Mesenchymal stem cell (in vitro differentiated cells and primary cell): ENCODE results near the gene CLTCL1.

Source experiments
- DNase-seq: peaks from one replicate; pipeline ENCODE4 v3.0.0-alpha.2; 2013
- H2AFZ ChIP-seq: one replicate; pipeline ENCODE4 v1.6.1; 2013; ENCODE audit warnings: low read depth, mild to moderate bottlenecking, control low read depth, inconsistent platforms, low read length, moderate library complexity
- H2AK5ac ChIP-seq: 2 replicates; pipeline ENCODE4 v1.6.1; 2013; ENCODE audit warnings: low read length, moderate library complexity, mild to moderate bottlenecking, inconsistent platforms; ENCODE audit not compliant: severe bottlenecking
- H2BK120ac ChIP-seq: one replicate; pipeline ENCODE4 v1.6.1; 2013; ENCODE audit warnings: low read depth, mild to moderate bottlenecking, inconsistent platforms, low read length, moderate library complexity
- H2BK12ac ChIP-seq, 2 experiments: one replicate each; pipeline ENCODE4 v1.6.1; 2013; ENCODE audit warnings: inconsistent platforms in 2 of 2, low read length in 2 of 2, mild to moderate bottlenecking in 2 of 2, moderate library complexity in 2 of 2, control low read depth in 1 of 2
- H2BK15ac ChIP-seq: one replicate; pipeline ENCODE4 v1.6.1; 2013; ENCODE audit warnings: mild to moderate bottlenecking, low read depth, inconsistent platforms; ENCODE audit not compliant: poor library complexity, severe bottlenecking
- H2BK5ac ChIP-seq: 2 replicates; pipeline ENCODE4 v1.6.1; 2013; ENCODE audit warnings: low read depth, mild to moderate bottlenecking, low read length, control low read depth, inconsistent platforms; ENCODE audit not compliant: poor library complexity, severe bottlenecking
- H3K14ac ChIP-seq, 2 experiments: one replicate each; pipeline ENCODE4 v1.6.1; 2013; ENCODE audit warnings: inconsistent platforms in 2 of 2, low read length in 2 of 2, control low read depth in 1 of 2, mild to moderate bottlenecking in 1 of 2, moderate library complexity in 1 of 2
- H3K18ac ChIP-seq, 2 experiments: one replicate each; pipeline ENCODE4 v1.6.1; 2013; ENCODE audit warnings: inconsistent platforms in 2 of 2, low read length in 2 of 2, control low read depth in 1 of 2, low read depth in 1 of 2, mild to moderate bottlenecking in 1 of 2
- H3K23ac ChIP-seq, 2 experiments: one replicate each; pipeline ENCODE4 v1.6.1; 2013; ENCODE audit warnings: inconsistent platforms in 2 of 2, low read length in 2 of 2, mild to moderate bottlenecking in 2 of 2, moderate library complexity in 2 of 2, control low read depth in 1 of 2
- H3K27ac ChIP-seq: 2 replicates; pipeline ENCODE4 v1.5.1; 2013; ENCODE audit warnings: mild to moderate bottlenecking, moderate library complexity, low read length, control low read depth, inconsistent platforms; ENCODE audit not compliant: poor library complexity, severe bottlenecking
- H3K27me3 ChIP-seq, 2 experiments: 2 replicates each; pipeline versions ENCODE4 v1.6.1 to v1.7.0; 2013; ENCODE audit warnings: low read length in 2 of 2, mild to moderate bottlenecking in 2 of 2, moderate library complexity in 2 of 2, control low read depth in 1 of 2, inconsistent platforms in 1 of 2; ENCODE audit not compliant: control insufficient read depth in 1 of 2, insufficient read depth in 1 of 2
- H3K36me3 ChIP-seq, 2 experiments: 2 replicates each; pipeline versions ENCODE4 v1.6.1 to v1.7.0; 2013; ENCODE audit warnings: low read length in 2 of 2, control low read depth in 1 of 2, inconsistent platforms in 1 of 2, low read depth in 1 of 2, mild to moderate bottlenecking in 1 of 2; ENCODE audit not compliant: insufficient read depth in 2 of 2, control insufficient read depth in 1 of 2
- H3K4ac ChIP-seq, 2 experiments: one replicate each; pipeline ENCODE4 v1.6.1; 2013; ENCODE audit warnings: inconsistent platforms in 2 of 2, low read length in 2 of 2, mild to moderate bottlenecking in 2 of 2, moderate library complexity in 2 of 2, control low read depth in 1 of 2, low read depth in 1 of 2
- H3K4me1 ChIP-seq: 2 replicates; pipeline ENCODE4 v1.6.1; 2013; ENCODE audit warnings: low read depth, low read length, control low read depth; ENCODE audit not compliant: control insufficient read depth, insufficient read depth
- H3K4me2 ChIP-seq: 2 replicates; pipeline ENCODE4 v1.6.1; 2013; ENCODE audit warnings: low read length, mild to moderate bottlenecking, inconsistent platforms; ENCODE audit not compliant: poor library complexity, severe bottlenecking
- H3K4me3 ChIP-seq, 2 experiments: 2 replicates each; pipeline versions ENCODE4 v1.5.1 to v1.7.0; 2013; ENCODE audit warnings: low read length in 2 of 2, mild to moderate bottlenecking in 2 of 2, control low read depth in 1 of 2, low read depth in 1 of 2; ENCODE audit not compliant: insufficient read depth in 1 of 2
- H3K79me1 ChIP-seq: replicated peaks from 2 replicates; pipeline ENCODE4 v1.6.1; 2013; ENCODE audit warnings: mild to moderate bottlenecking, control low read depth, low read length, inconsistent platforms; ENCODE audit not compliant: poor library complexity, severe bottlenecking
- H3K9ac ChIP-seq: 2 replicates; pipeline ENCODE4 v1.7.0; 2013; ENCODE audit warnings: mild to moderate bottlenecking, low read length, moderate library complexity
- H3K9me3 ChIP-seq: 2 replicates; pipeline ENCODE4 v1.7.0; 2013; ENCODE audit warnings: mild to moderate bottlenecking, low read length; ENCODE audit not compliant: control insufficient read depth
- H4K8ac ChIP-seq: one replicate; pipeline ENCODE4 v1.6.1; 2013; ENCODE audit warnings: inconsistent platforms, mild to moderate bottlenecking, low read length, moderate library complexity
- H4K91ac ChIP-seq: one replicate; pipeline ENCODE4 v1.6.1; 2013; ENCODE audit warnings: mild to moderate bottlenecking, low read length, inconsistent platforms
- WGBS: methylation state at CpG from one replicate; pipeline ENCODE4 v1.1.7; 2013; ENCODE audit warnings: mixed read lengths; 5-methylcytosine and 5-hydroxymethylcytosine counted together

Gene CLTCL1

GRCh38 chr22:19180234-19180633, 111.3 kb downstream of the CLTCL1 start:
- H2BK15ac ChIP-seq: no peak overlapping the region

GRCh38 chr22:19179497-19180048, 111.9 kb downstream of the CLTCL1 start:
- Histone ChIP-seq H2AK5ac (no peak overlapping the region), H2BK5ac (no peak overlapping the region), H3K14ac (no peak overlapping the region), H3K4me1 (peaks cover 37% of the 10 kb centered on the region), H2AFZ (peak overlapping the region; percentile 79), H3K27ac (peak overlapping the region; percentile 37), H4K91ac (peak overlapping the region; percentile 22), H3K27me3 (no peaks in the 10 kb centered on the region), H2BK120ac (no peak overlapping the region), H3K4me3 (peak overlapping the region in 1 of 2 experiments; percentile 80), H4K8ac (peak overlapping the region; percentile 78), H3K36me3 (peaks cover 15 to 47% of the 10 kb centered on the region in 2 experiments), H3K79me1 (peaks cover 14% of the 10 kb centered on the region), H3K9me3 (no peaks in the 10 kb centered on the region), H2BK12ac (no peak overlapping the region), H3K9ac (peak overlapping the region; percentile 82), H2BK15ac (peak overlapping the region; percentile 12), H3K23ac (no peak overlapping the region), H3K18ac (peak overlapping the region in 1 of 2 experiments; percentile 77), H3K4ac (peak overlapping the region; percentile 20 to 70), H3K4me2 (peak overlapping the region; percentile 87)
- DNase-seq: peak; percentile 86
- 49% methylated on average over 15 of the region's 15 CpGs for WGBS

More at GRCh38 chr22:19180234-19180633, 111.3 kb downstream of the CLTCL1 start:
- 96% methylated on average over 9 of the region's 9 CpGs for WGBS
- H2BK12ac ChIP-seq: no peak overlapping the region
- H3K4me2 ChIP-seq: no peak overlapping the region
- no peak overlapping the region for H2AFZ ChIP-seq
- H3K14ac ChIP-seq: no peak overlapping the region
- H3K4ac ChIP-seq: no peak overlapping the region
- H2AK5ac ChIP-seq: no peak overlapping the region
- H4K91ac ChIP-seq: no peak overlapping the region
- H3K4me3 ChIP-seq: no peak overlapping the region
- H2BK120ac ChIP-seq: no peak overlapping the region
- H3K27me3 ChIP-seq: no peaks in the 10 kb centered on the region
- DNase-seq: no peak
- peak overlapping the region in 1 of 2 experiments; percentile 14 for H3K23ac ChIP-seq
- H3K79me1 ChIP-seq: peaks cover 14% of the 10 kb centered on the region
- H3K9ac ChIP-seq: no peak overlapping the region
- no peak overlapping the region for H4K8ac ChIP-seq
- peaks cover 15 to 43% of the 10 kb centered on the region in 2 experiments for H3K36me3 ChIP-seq
- no peak overlapping the region for H2BK5ac ChIP-seq
- peaks cover 32% of the 10 kb centered on the region for H3K4me1 ChIP-seq
- no peak overlapping the region for H3K18ac ChIP-seq
- no peak overlapping the region for H3K27ac ChIP-seq
- no peaks in the 10 kb centered on the region for H3K9me3 ChIP-seq

GRCh38 chr22:19178657-19179496, 112.6 kb downstream of the CLTCL1 start, which contains the start of gene SLC25A1:
TSS of gene SLC25A1 (minus strand) at chr22:19178736. CDS start at chr22:19178673, 63 bp downstream.
- WGBS: 1% methylated on average over 73 of the region's 86 CpGs
- DNase-seq: peak; percentile 86

More at GRCh38 chr22:19178657-19179496, 112.6 kb downstream of the CLTCL1 start, which contains the start of gene SLC25A1:
- Histone ChIP-seq H2AK5ac (no peak within 1 kb of the TSS), H3K4me2 (peak within 1 kb of the TSS; percentile 88), H4K8ac (peak within 1 kb of the TSS; percentile 78), H3K14ac (peak within 1 kb of the TSS in 1 of 2 experiments; percentile 96), H3K27ac (peak within 1 kb of the TSS; percentile 37), H3K23ac (peak within 1 kb of the TSS in 1 of 2 experiments; percentile 93), H3K4me1 (peaks cover 44% of the 10 kb centered on the region), H3K27me3 (no peaks in the 10 kb centered on the region), H3K79me1 (peaks cover 14% of the 10 kb centered on the region), H2AFZ (peak within 1 kb of the TSS; percentile 79), H3K4me3 (peak within 1 kb of the TSS; percentile 82 to 90), H2BK120ac (peak within 1 kb of the TSS; percentile 82), H3K18ac (peak within 1 kb of the TSS; percentile 81 to 95), H3K9ac (peak within 1 kb of the TSS; percentile 82), H2BK5ac (peak within 1 kb of the TSS; percentile 33), H2BK12ac (peak within 1 kb of the TSS in 1 of 2 experiments; percentile 72), H2BK15ac (peak within 1 kb of the TSS; percentile 71), H3K4ac (peak within 1 kb of the TSS; percentile 57 to 93), H3K36me3 (peaks cover 15 to 49% of the 10 kb centered on the region in 2 experiments), H4K91ac (peak within 1 kb of the TSS; percentile 90), H3K9me3 (no peaks in the 10 kb centered on the region)
